Calu3 (cell line): ENCODE data around the gene KLHL20. TPM values are rescaled to one million over a fixed set of nuclear protein-coding genes. Genes with fewer than 3 reads are reported as not detected.
A peak's percentile ranks its signal among the peaks of the same experiment; 100 is the strongest.
"Not testable (repeated sequence)": the region's sequence is repeated elsewhere in the genome, so short reads cannot be mapped to it uniquely, and the experiment has no call there.

Source experiments
- BruUV-seq: library from RNA; stranded (reverse); fragments of 400-500 nt; replicated peaks from 2 replicates; lab custom pipeline; 2021; lab: Mats Ljungman, UMichigan
- CTCF ChIA-PET: fragments of 300-600 bp; sonication (Branson Sonifier 250); formaldehyde crosslinking; loops from one replicate; lab custom pipeline; 2022; ENCODE audit warnings: antibody characterized with exemption; lab: Charles Lee
- DNase-seq: peaks from one replicate; pipeline ENCODE4 v3.0.0; 2022
- H3K27ac Mint-ChIP-seq: one replicate; pipeline ENCODE4 v1.8.0; 2022; ENCODE audit warnings: mixed read lengths; ENCODE audit not compliant: unreplicated experiment
- H3K27me3 Mint-ChIP-seq: one replicate; pipeline ENCODE4 v1.8.0; 2022; ENCODE audit warnings: mixed read lengths; ENCODE audit not compliant: unreplicated experiment
- H3K36me3 Mint-ChIP-seq: one replicate; pipeline ENCODE4 v1.8.0; 2022; ENCODE audit warnings: mild to moderate bottlenecking, moderate library complexity, mixed read lengths; ENCODE audit not compliant: insufficient read depth, unreplicated experiment
- H3K4me1 Mint-ChIP-seq: one replicate; pipeline ENCODE4 v1.8.0; 2022; ENCODE audit warnings: mild to moderate bottlenecking, low read depth, mixed read lengths; ENCODE audit not compliant: unreplicated experiment
- H3K4me3 Mint-ChIP-seq: one replicate; pipeline ENCODE4 v1.8.0; 2022; ENCODE audit warnings: mild to moderate bottlenecking, low read depth, moderate library complexity, mixed read lengths; ENCODE audit not compliant: unreplicated experiment
- H3K9me3 Mint-ChIP-seq: one replicate; pipeline ENCODE4 v1.8.0; 2022; ENCODE audit warnings: low read depth, mixed read lengths; ENCODE audit not compliant: unreplicated experiment
- CTCF ChIP-seq: fragments of 200-600 bp; IDR thresholded peaks from one replicate; pipeline ENCODE4 v1.8.0; 2022; ENCODE audit warnings: antibody characterized with exemption; ENCODE audit not compliant: unreplicated experiment
- intact Hi-C: fragments of 100-400 bp; cut with micrococcal nuclease; formaldehyde crosslinking; loops from one replicate; pipeline ENCODE4 v1.10.0; 2022; ENCODE audit not compliant: unreplicated experiment
- total RNA-seq: library from RNA; stranded (reverse); gene quantifications from 2 replicates; pipeline ENCODE4 v1.2.3, GENCODE V29; 2022

Gene KLHL20
- total RNA-seq, 1 experiment from 2014 or later, result 22.2 TPM

GRCh38 chr1:173802961-173803360 is 88.2 kb downstream of the KLHL20 start:
- DNase-seq, result no peak
- Mint-ChIP-seq H3K27ac (no peak overlapping the region), H3K9me3 (no peaks in the 10 kb centered on the region), H3K4me1 (no peaks in the 10 kb centered on the region), H3K4me3 (no peak overlapping the region), H3K36me3 (peaks cover 18% of the 10 kb centered on the region), H3K27me3 (no peaks in the 10 kb centered on the region)
- intact Hi-C loops, result no loop called here
- BruUV-seq, result no TSS peak
- CTCF ChIA-PET, result no interaction called here
- no peak for TF ChIP-seq CTCF

- H3K27ac Mint-ChIP-seq, DNase-seq, CTCF ChIA-PET, H3K4me3 Mint-ChIP-seq, H3K9me3 Mint-ChIP-seq, H3K27me3 Mint-ChIP-seq, intact Hi-C loops, BruUV-seq: not testable (repeated sequence)
- Mint-ChIP-seq H3K4me1 (peaks cover 10% of the 10 kb centered on the region), H3K36me3 (peaks cover 13% of the 10 kb centered on the region)
Observed at GRCh38 chr1:173813654-173814053, 98.9 kb downstream of the KLHL20 start.

- no peak for DNase-seq
- peaks cover 4% of the 10 kb centered on the region for H3K9me3 Mint-ChIP-seq
- TF ChIP-seq CTCF, result no peak
- no TSS peak for BruUV-seq
- intact Hi-C loops, result no loop called here
- H3K36me3 Mint-ChIP-seq, result peaks cover 19% of the 10 kb centered on the region
- peak overlapping the region; percentile 9 for H3K27ac Mint-ChIP-seq
- peaks cover 35% of the 10 kb centered on the region for H3K4me1 Mint-ChIP-seq
- CTCF ChIA-PET, result interaction anchor here (1.1 kb wide), 1 partner anchor 612 kb away, joined by 3 read pairs; no protein-coding TSS in a partner anchor
- H3K4me3 Mint-ChIP-seq, result no peak overlapping the region
- no peaks in the 10 kb centered on the region for H3K27me3 Mint-ChIP-seq
Observed at GRCh38 chr1:173818459-173818858, 103.7 kb downstream of the KLHL20 start.

- H3K36me3 Mint-ChIP-seq, result peaks cover 43% of the 10 kb centered on the region
- BruUV-seq, result no TSS peak
- no peak overlapping the region for H3K27ac Mint-ChIP-seq
- no peak for DNase-seq
- no peaks in the 10 kb centered on the region for H3K9me3 Mint-ChIP-seq
- intact Hi-C loops, result no loop called here
- H3K4me3 Mint-ChIP-seq, result no peak overlapping the region
- no peak for TF ChIP-seq CTCF
- no peaks in the 10 kb centered on the region for H3K27me3 Mint-ChIP-seq
- H3K4me1 Mint-ChIP-seq, result peaks cover 28% of the 10 kb centered on the region
- CTCF ChIA-PET, result interaction anchor here (0.7 kb wide), 2 partner anchors 167 to 181 kb away, joined by 4 to 5 read pairs; no protein-coding TSS in a partner anchor
Observed at GRCh38 chr1:173821680-173822079, 106.9 kb downstream of the KLHL20 start.

- peaks cover 43% of the 10 kb centered on the region for H3K36me3 Mint-ChIP-seq
- no peaks in the 10 kb centered on the region for H3K27me3 Mint-ChIP-seq
- peak overlapping the region; percentile 96 for H3K27ac Mint-ChIP-seq
- CTCF ChIA-PET, result interaction anchor here (0.6 to 2.6 kb wide), 12 partner anchors 44 to 1079 kb away, joined by 3 to 14 read pairs (median 5); partner anchors contain the start of genes KLHL20 and ZBTB37
- no peaks in the 10 kb centered on the region for H3K9me3 Mint-ChIP-seq
- TF ChIP-seq CTCF, result no peak
- peaks cover 28% of the 10 kb centered on the region for H3K4me1 Mint-ChIP-seq
- intact Hi-C loops, result loop anchor here (1.0 to 2.0 kb wide), 2 partner anchors 393 to 1079 kb away; no protein-coding TSS in a partner anchor
- DNase-seq, result no peak
- H3K4me3 Mint-ChIP-seq, result peak overlapping the region; percentile 97
- BruUV-seq, result TSS peak; percentile 75
Observed at GRCh38 chr1:173823781-173824314, 109.1 kb downstream of the KLHL20 start.
